GM18867 (cell line): ENCODE results near the gene GATAD2B.
"Not testable (repeated sequence)": the region's sequence is repeated elsewhere in the genome, so short reads cannot be mapped to it uniquely, and the experiment has no call there.

Experiments used
- ATAC-seq: cut with Tn5 transposase; IDR thresholded peaks from one replicate; pipeline ENCODE4 v1.9.1; 2021; ENCODE audit warnings: mild to moderate bottlenecking, moderate library complexity; ENCODE audit not compliant: unreplicated experiment

GATAD2B gene

DNA sequence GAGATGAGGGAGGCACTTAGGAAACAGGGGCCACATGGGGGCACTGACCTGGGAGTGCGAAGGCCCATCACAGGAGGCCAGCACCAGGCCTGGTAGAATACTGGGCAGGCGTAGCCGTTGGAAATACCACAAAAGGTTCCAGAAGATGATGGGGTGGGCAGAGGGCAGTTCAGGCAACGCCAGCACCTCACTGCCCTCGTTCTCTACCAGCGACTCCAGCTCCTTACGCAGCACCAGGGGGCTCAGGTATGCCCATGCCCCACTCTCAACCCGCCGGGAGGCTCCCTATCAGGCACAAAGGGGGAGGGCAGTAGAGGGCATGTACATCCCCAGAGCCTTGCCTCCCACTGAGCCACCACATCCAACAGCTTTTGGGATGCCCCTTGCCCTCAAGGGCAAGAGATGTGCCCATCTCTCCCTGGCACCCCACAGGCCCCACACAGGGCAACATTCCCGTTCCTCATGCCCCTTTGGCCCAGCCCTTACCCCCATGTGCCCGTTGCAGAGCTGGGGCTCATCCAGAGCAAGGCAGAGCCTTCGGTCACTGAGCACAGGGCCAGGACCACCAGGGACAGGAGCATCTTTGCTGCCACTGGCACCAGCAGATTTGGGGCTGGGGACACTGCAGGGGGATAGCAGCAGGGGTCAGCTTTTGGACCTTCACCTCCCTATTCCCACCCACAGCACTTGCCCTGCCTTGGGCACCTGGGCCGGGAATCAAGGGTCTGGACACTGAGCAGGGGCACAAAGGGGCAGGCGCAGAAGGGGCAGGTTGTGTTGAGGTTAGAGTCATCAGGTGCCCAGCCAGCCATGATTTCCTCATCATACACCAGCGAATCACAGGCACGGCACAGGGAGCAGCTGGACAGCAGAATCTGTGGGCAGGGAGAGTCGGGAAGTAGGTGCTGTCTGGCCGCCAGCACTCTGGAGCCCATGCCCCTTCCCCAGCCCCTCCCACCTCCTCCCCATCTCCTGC lies 9.7 kb upstream of the GATAD2B start:
- ATAC-seq, result no peak

GRCh38 chr1:153929981-153930948 lies 7.5 kb upstream of the GATAD2B start:
- ATAC-seq, result no peak

GRCh38 chr1:153929426-153929825 lies 6.7 kb upstream of the GATAD2B start:
- ATAC-seq, result no peak

GRCh38 chr1:153928791-153929341 lies 6.1 kb upstream of the GATAD2B start:
- ATAC-seq, result no peak

DNA sequence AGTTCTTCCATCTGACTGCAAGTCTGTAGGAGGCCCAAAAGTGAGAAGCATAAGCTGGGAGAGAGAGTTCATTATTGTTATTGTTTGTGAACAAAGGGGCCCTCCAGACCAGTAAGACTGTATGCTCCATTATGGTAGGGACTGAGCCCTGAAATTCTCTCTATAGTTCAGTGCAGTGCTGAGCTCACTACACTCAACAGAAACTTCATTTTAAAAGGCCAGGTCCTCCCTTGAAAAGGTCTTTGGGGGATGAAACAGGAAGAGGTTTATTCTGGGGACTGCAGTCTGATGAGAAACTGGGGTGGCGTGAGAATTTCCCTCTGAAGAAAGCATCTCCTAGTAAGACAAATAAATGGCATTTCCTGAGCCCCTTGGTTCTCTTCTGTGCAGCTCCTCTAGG lies 5.5 kb upstream of the GATAD2B start:
- ATAC-seq, result no peak

- no peak for ATAC-seq
Observed at GRCh38 chr1:153926405-153926804, 3.6 kb upstream of the GATAD2B start.

- peak; percentile 26 for ATAC-seq
Observed at GRCh38 chr1:153922076-153922971, 448 bp downstream of the GATAD2B start.

- no peak for ATAC-seq
Observed at GRCh38 chr1:153921803-153922075, 1.0 kb downstream of the GATAD2B start.

DNA sequence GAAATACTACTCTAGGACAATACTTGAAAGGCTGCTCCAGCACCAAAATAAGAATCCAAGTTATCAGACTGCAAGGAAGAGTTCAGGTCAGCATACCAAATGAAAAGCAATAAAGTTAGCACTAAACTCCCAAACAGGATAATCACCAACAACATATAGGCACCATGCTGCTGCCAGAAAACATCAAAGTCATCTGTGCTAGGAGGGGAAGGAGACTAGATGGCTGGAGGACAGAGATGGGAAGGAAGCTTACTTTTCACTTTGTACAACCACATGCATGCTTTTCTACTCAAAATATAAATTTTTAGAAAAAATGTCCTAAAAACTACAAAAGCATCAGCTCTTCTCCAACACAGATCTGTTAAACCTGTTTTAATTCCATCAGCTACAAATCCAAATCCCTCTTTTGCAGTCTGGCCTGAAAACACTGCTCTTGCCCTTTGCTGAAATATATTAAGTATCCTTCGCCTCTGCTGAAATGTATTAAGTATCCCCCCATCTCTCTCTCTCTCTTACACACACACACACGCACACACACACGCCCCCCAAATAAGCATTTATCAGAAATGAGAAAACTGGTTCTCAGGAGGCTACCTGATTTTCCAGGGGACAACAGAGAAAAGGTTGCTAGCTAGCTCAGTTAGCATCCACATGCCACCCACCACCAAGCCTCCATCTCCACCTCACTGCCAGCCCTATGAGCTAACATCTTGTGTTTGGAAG lies 1.5 kb downstream of the GATAD2B start:
- no peak for ATAC-seq

DNA sequence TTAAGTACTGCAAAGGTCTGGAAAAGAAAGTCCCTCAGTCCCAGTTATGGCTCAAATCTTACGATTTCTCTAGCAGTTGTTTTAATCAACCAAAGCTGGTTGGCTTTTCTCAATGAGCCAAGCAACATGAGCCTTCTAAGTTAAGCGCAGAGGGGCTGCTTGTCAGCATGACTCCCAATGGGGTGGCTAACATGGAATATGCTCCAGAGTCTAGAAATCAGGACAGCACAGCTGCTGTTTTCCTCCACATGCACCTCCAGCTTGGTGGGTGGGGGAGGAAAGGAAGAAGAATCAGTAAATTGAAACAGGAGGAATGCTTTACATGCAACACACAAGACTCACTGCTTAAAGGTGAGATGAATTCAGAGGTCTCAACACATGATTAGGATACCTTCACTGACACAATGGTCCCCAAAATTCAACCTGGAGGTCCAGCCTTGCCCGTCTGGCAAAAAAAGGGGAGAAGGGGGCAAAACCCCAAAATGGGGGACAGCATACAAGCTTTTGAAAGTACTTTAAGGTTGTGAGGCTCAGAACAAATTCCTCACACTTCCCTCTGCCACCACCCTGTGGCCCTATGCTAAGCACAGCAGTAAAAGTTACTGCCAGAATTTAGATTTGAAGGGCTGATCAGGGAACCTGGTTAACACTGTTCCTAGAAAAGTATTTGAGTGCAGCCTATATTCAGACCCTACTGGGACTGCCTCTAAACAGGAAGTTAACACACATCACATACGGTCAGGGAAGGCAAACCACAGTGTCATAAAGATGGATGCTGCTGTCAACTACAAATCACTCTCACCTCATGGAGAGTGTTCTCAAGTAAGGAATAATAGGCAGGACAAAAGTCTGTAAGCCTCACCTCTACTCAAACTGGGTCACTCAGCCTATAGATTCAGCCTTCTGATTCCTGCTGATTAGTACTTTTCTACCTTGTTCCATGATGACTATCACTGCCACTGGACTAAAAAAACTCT lies 2.6 kb downstream of the GATAD2B start:
- ATAC-seq, result no peak

DNA sequence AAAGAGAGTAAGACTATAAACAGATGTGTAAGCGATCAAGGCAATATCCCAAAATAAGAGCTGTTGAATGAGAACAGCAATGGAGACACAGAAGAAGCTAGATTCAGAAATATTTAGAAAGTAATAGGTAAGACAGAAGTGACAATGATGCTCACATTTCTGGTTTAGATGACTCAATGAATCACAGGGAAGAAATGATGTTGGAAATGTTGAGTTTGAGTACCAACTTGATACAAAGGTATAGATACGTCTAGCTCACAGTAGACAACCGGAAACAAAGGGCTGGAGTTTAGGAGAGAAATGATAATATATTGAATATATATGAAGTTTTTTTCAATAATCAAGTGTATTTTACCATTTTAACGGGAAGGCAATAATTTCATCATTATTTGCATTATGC lies 6.5 kb downstream of the GATAD2B start:
- ATAC-seq, result no peak

DNA sequence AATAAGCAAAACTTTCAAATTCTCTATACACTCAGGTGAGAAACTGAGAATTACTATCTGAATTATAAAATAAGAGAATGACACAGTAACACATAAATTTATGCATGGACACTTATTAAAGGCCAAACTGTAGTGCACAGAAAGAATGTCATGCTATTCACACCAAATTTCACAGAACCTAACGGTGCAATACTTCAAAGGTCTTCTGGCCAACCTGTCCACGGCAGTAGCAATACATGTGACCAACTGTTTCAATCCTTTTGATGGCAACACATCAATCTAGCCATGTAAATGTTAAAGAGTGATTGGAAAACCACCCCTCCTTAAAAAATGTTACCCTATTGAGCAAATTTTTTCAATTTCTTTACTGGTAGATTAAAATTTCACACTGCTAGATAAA lies 10.4 kb downstream of the GATAD2B start:
- ATAC-seq, result no peak

- not testable (repeated sequence) for ATAC-seq
Observed at GRCh38 chr1:153910560-153910959, 12.2 kb downstream of the GATAD2B start.

GRCh38 chr1:153908071-153908470 lies 14.7 kb downstream of the GATAD2B start:
- no peak for ATAC-seq

DNA sequence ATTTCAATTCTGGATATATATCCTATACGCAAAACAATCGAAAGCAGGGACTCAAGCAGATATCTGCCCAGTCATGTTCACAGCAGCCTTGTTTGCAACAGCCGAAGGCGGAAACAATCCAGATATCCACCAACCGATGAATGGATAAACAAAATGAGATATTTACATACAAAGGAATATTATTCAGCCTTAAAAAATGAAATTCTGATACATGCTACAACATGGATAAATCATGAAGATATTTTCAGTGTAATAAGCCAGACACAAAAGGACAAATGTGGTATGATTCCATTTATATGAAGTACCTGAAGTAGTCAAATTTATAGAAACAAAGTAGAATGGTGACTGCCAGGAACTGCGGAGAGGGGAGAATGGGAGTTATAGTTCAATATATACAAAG lies 15.6 kb downstream of the GATAD2B start:
- no peak for ATAC-seq

DNA sequence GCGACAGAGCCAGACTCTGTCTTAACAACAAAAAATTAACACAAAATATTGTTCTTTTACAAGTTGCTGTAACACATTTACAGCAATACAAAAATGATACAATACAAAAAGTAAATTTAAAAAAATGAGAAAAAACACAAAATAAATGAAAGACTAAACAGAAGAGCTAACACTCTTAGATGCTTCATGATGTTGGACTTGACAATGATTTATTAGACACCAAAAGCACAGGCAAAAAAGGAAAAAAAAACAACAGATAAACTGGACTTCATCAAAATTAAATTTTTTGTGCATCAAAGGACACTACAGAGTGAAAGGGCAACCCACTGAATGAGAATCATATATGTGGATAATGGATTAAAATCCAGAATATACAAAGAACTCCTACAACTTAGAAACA lies 16.4 kb downstream of the GATAD2B start:
- ATAC-seq, result no peak

- not testable (repeated sequence) for ATAC-seq
Observed at GRCh38 chr1:153905908-153906307, 16.9 kb downstream of the GATAD2B start.

DNA sequence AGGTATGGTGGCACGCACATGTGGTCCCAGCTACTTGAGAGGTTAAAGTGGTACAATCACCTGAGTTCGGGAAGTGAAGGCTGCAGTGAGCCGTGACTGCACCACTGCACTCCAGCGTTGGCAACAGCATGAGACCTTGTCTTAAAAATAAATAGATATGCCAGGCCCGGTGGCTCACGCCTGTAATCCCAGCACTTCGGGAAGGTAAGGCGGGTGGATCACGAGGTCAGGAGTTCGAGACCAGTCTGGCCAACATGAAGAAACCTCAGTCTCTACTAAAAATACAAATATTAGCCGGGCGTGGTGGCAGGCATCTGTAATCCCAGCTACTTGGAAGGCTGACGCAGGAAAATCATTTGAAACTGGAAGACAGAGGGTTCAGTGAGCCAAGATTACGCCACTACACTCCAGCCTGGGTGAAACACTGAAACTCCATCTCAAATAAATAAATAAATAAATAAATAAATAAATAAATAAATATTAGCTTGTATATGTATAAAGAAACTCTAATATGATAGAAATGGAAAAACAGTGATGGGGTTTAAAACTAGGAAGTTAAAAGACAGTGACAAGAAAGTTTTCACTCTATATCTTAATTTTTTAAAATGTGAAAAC lies 18.8 kb downstream of the GATAD2B start:
- ATAC-seq, result no peak
